HT-29 (cell line): ENCODE measurements around the gene CYP2W1. TPM values are rescaled to one million over a fixed set of nuclear protein-coding genes. Genes with fewer than 3 reads are reported as not detected.
"Not testable (repeated sequence)": the region's sequence is repeated elsewhere in the genome, so short reads cannot be mapped to it uniquely, and the experiment has no call there.

Experiments used
- DNase-seq: peaks from one replicate; pipeline ENCODE4 v3.0.0-alpha.2; 2015; ENCODE audit warnings: low spot score
- total RNA-seq: library from RNA; depleted of rRNA; stranded (reverse); fragments of >200 nt; shearing (Covaris generic); gene quantifications from 2 replicates; pipeline ENCODE4 v1.2.3, GENCODE V29; 2014

The CYP2W1 gene
- total RNA-seq, 1 experiment from 2014 or later = 3.7 TPM

- no peak for DNase-seq
Observed at GRCh38 chr7:996079-996872, 13.3 kb downstream of the CYP2W1 start.

GRCh38 chr7:997404-998395 lies 14.7 kb downstream of the CYP2W1 start:
- DNase-seq = no peak

GRCh38 chr7:999149-999879 lies 16.3 kb downstream of the CYP2W1 start:
- DNase-seq = no peak

- no peak for DNase-seq
Observed at GRCh38 chr7:999941-1000935, 17.3 kb downstream of the CYP2W1 start.

- DNase-seq = not testable (repeated sequence)
Observed at GRCh38 chr7:1001069-1001770, 18.2 kb downstream of the CYP2W1 start.

GRCh38 chr7:1002026-1002425 lies 19.0 kb downstream of the CYP2W1 start:
- DNase-seq = not testable (repeated sequence)

GRCh38 chr7:1002445-1002844 lies 19.5 kb downstream of the CYP2W1 start:
- DNase-seq = not testable (repeated sequence)

GRCh38 chr7:1004018-1004852 lies 21.3 kb downstream of the CYP2W1 start:
- DNase-seq = no peak

GRCh38 chr7:1005303-1005702 lies 22.3 kb downstream of the CYP2W1 start:
- DNase-seq = no peak

- DNase-seq = peak; percentile 35
Observed at GRCh38 chr7:1007901-1008300, 24.9 kb downstream of the CYP2W1 start.

GRCh38 chr7:1008733-1009363 lies 25.9 kb downstream of the CYP2W1 start:
- DNase-seq = no peak

- no peak for DNase-seq
Observed at GRCh38 chr7:1009747-1010146, 26.8 kb downstream of the CYP2W1 start.

GRCh38 chr7:1010226-1010625 lies 27.2 kb downstream of the CYP2W1 start:
- DNase-seq = no peak

GRCh38 chr7:1011297-1012003 lies 28.5 kb downstream of the CYP2W1 start:
- no peak for DNase-seq

GRCh38 chr7:1012004-1012715 lies 29.2 kb downstream of the CYP2W1 start:
- no peak for DNase-seq

- DNase-seq = no peak
Observed at GRCh38 chr7:1012716-1013095, 29.7 kb downstream of the CYP2W1 start.

GRCh38 chr7:1013581-1013980 lies 30.6 kb downstream of the CYP2W1 start:
- DNase-seq = no peak
